Trophoblast cell (in vitro differentiated cells and primary cell): ENCODE measurements around the gene QARS1.

Experiments
- DNase-seq, 2 donors: peaks; one replicate each; pipeline ENCODE4 v3.0.0-alpha.2; 2016
- H2AFZ ChIP-seq: 2 replicates; pipeline ENCODE4 v1.6.1; 2013; ENCODE audit warnings: low read length, moderate library complexity, mild to moderate bottlenecking; ENCODE audit not compliant: insufficient read depth, poor library complexity
- H2AK5ac ChIP-seq: 2 replicates; pipeline ENCODE4 v1.6.1; 2013; ENCODE audit warnings: mild to moderate bottlenecking, low read length
- H2BK120ac ChIP-seq: 2 replicates; pipeline ENCODE4 v1.6.1; 2013; ENCODE audit warnings: low read length, mild to moderate bottlenecking, moderate library complexity; ENCODE audit not compliant: insufficient read depth, poor library complexity
- H2BK12ac ChIP-seq: 2 replicates; pipeline ENCODE4 v1.6.1; 2013; ENCODE audit warnings: mild to moderate bottlenecking, low read length, moderate library complexity
- H2BK5ac ChIP-seq: 2 replicates; pipeline ENCODE4 v1.6.1; 2013; ENCODE audit warnings: low read length, low read depth, moderate library complexity, mild to moderate bottlenecking; ENCODE audit not compliant: poor library complexity
- H3K14ac ChIP-seq: 2 replicates; pipeline ENCODE4 v1.6.1; 2013; ENCODE audit warnings: mild to moderate bottlenecking, low read length
- H3K18ac ChIP-seq: 2 replicates; pipeline ENCODE4 v1.6.1; 2013; ENCODE audit warnings: mild to moderate bottlenecking, low read length
- H3K23ac ChIP-seq: 2 replicates; pipeline ENCODE4 v1.6.1; 2013; ENCODE audit warnings: low read length
- H3K27ac ChIP-seq: 2 replicates; pipeline ENCODE4 v1.5.1; 2013; ENCODE audit warnings: low read depth, mild to moderate bottlenecking, inconsistent platforms, low read length, moderate library complexity
- H3K27me3 ChIP-seq: 2 replicates; pipeline ENCODE4 v1.6.1; 2013; ENCODE audit warnings: inconsistent platforms, mild to moderate bottlenecking, low read length, moderate library complexity; ENCODE audit not compliant: insufficient read depth
- H3K36me3 ChIP-seq, 2 experiments: 1 replicate in 1 of 2; 2 replicates in 1 of 2; pipeline ENCODE4 v1.6.1; 2013; ENCODE audit warnings: low read length in 2 of 2, mild to moderate bottlenecking in 2 of 2, moderate library complexity in 1 of 2; ENCODE audit not compliant: insufficient read depth in 2 of 2, control insufficient read depth in 1 of 2
- H3K4ac ChIP-seq: 2 replicates; pipeline ENCODE4 v1.6.1; 2013; ENCODE audit warnings: low read depth, mild to moderate bottlenecking, low read length, moderate library complexity
- H3K4me1 ChIP-seq, 2 experiments: 1 replicate in 1 of 2; 2 replicates in 1 of 2; pipeline ENCODE4 v1.6.1; 2013; ENCODE audit warnings: low read length in 2 of 2, mild to moderate bottlenecking in 2 of 2, moderate library complexity in 1 of 2; ENCODE audit not compliant: insufficient read depth in 2 of 2, control insufficient read depth in 1 of 2
- H3K4me2 ChIP-seq: 2 replicates; pipeline ENCODE4 v1.6.1; 2013; ENCODE audit warnings: inconsistent platforms, mild to moderate bottlenecking, low read length, moderate library complexity
- H3K4me3 ChIP-seq: 2 replicates; pipeline ENCODE4 v1.5.1; 2013; ENCODE audit warnings: mild to moderate bottlenecking, low read depth, low read length, inconsistent platforms
- H3K79me1 ChIP-seq: one replicate; pipeline ENCODE4 v1.6.1; 2013; ENCODE audit warnings: low read length
- H3K79me2 ChIP-seq: 2 replicates; pipeline ENCODE4 v1.6.1; 2013; ENCODE audit warnings: low read length, mild to moderate bottlenecking; ENCODE audit not compliant: control insufficient read depth, insufficient read depth, poor library complexity
- H3K9ac ChIP-seq: 2 replicates; pipeline ENCODE4 v1.6.1; 2013; ENCODE audit warnings: mild to moderate bottlenecking, low read length
- H3K9me3 ChIP-seq: 2 replicates; pipeline ENCODE4 v1.6.1; 2013; ENCODE audit warnings: low read depth, mild to moderate bottlenecking, control low read depth, inconsistent platforms, low read length; ENCODE audit not compliant: insufficient read depth
- H4K12ac ChIP-seq: 2 replicates; pipeline ENCODE4 v1.6.1; 2013; ENCODE audit warnings: low read depth, mild to moderate bottlenecking, low read length, moderate library complexity
- H4K8ac ChIP-seq: 2 replicates; pipeline ENCODE4 v1.6.1; 2013; ENCODE audit warnings: low read depth, mild to moderate bottlenecking, low read length, moderate library complexity
- H4K91ac ChIP-seq: one replicate; pipeline ENCODE4 v1.6.1; 2013; ENCODE audit warnings: low read depth, mild to moderate bottlenecking, low read length, moderate library complexity
- WGBS: extraction: QIAGEN DNeasy Blood & Tissue Kit; methylation state at CpG from one replicate; pipeline ENCODE4 v1.1.7; 2013; ENCODE audit warnings: missing lambda C conversion rate; ENCODE audit not compliant: insufficient read length, insufficient coverage; ENCODE audit errors: extremely low coverage; 5-methylcytosine and 5-hydroxymethylcytosine counted together

The QARS1 gene

DNA sequence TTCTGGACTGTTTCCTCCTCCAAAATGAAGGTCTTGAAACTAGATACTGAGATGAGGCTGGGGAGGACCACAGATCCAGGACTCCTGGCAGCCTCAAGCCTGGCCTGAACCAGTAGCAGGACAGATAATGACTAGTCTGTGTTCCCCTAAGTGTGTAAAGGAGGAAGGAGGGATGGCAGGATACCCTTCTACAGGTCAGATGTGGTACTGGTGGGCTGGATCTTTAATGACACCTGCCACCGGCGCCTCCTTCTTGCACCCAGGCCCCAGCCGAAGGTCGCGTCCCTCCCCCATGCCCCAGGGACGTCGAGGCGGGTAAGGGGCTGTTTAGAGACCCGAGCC lies 15.5 kb upstream of the QARS1 start:
- H2BK5ac ChIP-seq = peak overlapping the region; percentile 33
- H2BK120ac ChIP-seq = peak overlapping the region; percentile 46
- H2BK12ac ChIP-seq = no peak overlapping the region
- peaks cover 5% of the 10 kb centered on the region for H3K79me1 ChIP-seq
- H3K9me3 ChIP-seq = peaks cover 3% of the 10 kb centered on the region
- WGBS = no CpG with 5 or more reads among the region's 9 CpGs
- H3K9ac ChIP-seq = peak overlapping the region; percentile 91
- peak overlapping the region; percentile 84 for H3K27ac ChIP-seq
- H3K79me2 ChIP-seq = peaks cover 6% of the 10 kb centered on the region
- H3K4ac ChIP-seq = peak overlapping the region; percentile 81
- peaks cover 73 to 77% of the 10 kb centered on the region in 2 experiments for H3K36me3 ChIP-seq
- H3K4me2 ChIP-seq = peak overlapping the region; percentile 93
- H3K18ac ChIP-seq = peak overlapping the region; percentile 90
- H3K23ac ChIP-seq = no peak overlapping the region
- peak overlapping the region; percentile 95 for H3K4me3 ChIP-seq
- H4K91ac ChIP-seq = peak overlapping the region; percentile 94
- H2AK5ac ChIP-seq = peak overlapping the region; percentile 76
- H4K12ac ChIP-seq = peak overlapping the region; percentile 68
- DNase-seq = no peak
- H4K8ac ChIP-seq = peak overlapping the region; percentile 89
- H3K14ac ChIP-seq = peak overlapping the region; percentile 88
- H3K4me1 ChIP-seq = peaks cover 6 to 7% of the 10 kb centered on the region in 2 experiments
- H3K27me3 ChIP-seq = no peaks in the 10 kb centered on the region
- H2AFZ ChIP-seq = peak overlapping the region; percentile 89

DNA sequence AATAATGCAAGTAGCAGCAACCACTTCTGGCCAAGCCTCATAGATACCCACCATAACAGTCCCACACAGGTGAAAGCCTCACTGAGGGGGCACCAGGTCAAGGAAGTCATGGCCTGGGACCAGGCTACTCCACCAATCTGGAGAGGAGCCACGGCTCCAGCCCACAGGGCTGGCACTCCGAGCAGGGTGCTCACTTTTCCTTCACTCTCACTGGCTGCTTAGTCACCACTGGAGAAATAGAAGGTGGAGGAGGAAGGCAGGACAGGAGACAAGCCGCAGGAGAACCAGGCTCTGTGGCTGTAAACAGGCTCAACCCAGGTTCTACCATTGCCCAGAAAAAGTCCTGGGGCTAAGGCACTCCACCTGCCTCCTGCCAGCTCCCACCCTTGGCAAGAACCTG lies 14.9 kb upstream of the QARS1 start:
- peaks cover 3% of the 10 kb centered on the region for H3K9me3 ChIP-seq
- H3K18ac ChIP-seq = no peak overlapping the region
- no CpG with 5 or more reads among the region's 3 CpGs for WGBS
- no peak overlapping the region for H2AFZ ChIP-seq
- peaks cover 6% of the 10 kb centered on the region for H3K79me2 ChIP-seq
- no peak overlapping the region for H2AK5ac ChIP-seq
- peak overlapping the region; percentile 93 for H3K4me2 ChIP-seq
- peak overlapping the region; percentile 81 for H3K4ac ChIP-seq
- H3K79me1 ChIP-seq = peaks cover 5% of the 10 kb centered on the region
- no peak overlapping the region for H3K9ac ChIP-seq
- no peak overlapping the region for H4K8ac ChIP-seq
- H4K91ac ChIP-seq = no peak overlapping the region
- DNase-seq = no peak
- H3K36me3 ChIP-seq = peaks cover 73 to 77% of the 10 kb centered on the region in 2 experiments
- H2BK12ac ChIP-seq = no peak overlapping the region
- H3K27me3 ChIP-seq = no peaks in the 10 kb centered on the region
- H3K14ac ChIP-seq = no peak overlapping the region
- H2BK120ac ChIP-seq = no peak overlapping the region
- H3K4me1 ChIP-seq = peaks cover 6 to 7% of the 10 kb centered on the region in 2 experiments
- no peak overlapping the region for H3K23ac ChIP-seq
- H2BK5ac ChIP-seq = no peak overlapping the region
- no peak overlapping the region for H4K12ac ChIP-seq
- no peak overlapping the region for H3K27ac ChIP-seq
- H3K4me3 ChIP-seq = no peak overlapping the region

DNA sequence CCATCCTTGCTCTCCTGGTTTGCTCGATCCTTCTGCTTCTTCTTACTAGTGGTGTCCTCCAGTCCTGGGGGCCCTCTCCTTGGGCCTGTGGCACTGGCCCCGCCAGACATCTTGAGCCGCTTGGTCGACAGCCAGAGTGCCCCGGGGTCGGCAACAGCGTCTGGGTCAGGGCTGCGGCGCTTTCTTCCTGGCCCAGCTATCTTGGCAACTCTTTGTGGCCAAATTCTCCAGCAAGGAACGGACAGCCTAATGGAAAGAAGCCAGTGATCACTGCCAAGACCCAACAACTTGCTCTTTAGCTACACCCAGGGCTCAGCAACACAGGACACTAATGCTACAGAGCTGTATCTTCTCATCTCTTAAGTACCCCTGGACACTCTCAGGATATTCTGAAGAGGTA lies 14.5 kb upstream of the QARS1 start:
- Histone ChIP-seq H3K4me2 (no peak overlapping the region), H3K79me1 (peaks cover 5% of the 10 kb centered on the region), H3K18ac (no peak overlapping the region), H3K4ac (no peak overlapping the region), H2AFZ (no peak overlapping the region), H3K14ac (no peak overlapping the region), H4K12ac (no peak overlapping the region), H2BK5ac (no peak overlapping the region), H3K9ac (no peak overlapping the region), H3K23ac (no peak overlapping the region), H2AK5ac (no peak overlapping the region), H3K4me1 (peaks cover 6 to 7% of the 10 kb centered on the region in 2 experiments), H3K79me2 (peaks cover 6% of the 10 kb centered on the region), H4K8ac (no peak overlapping the region), H3K36me3 (peaks cover 73 to 77% of the 10 kb centered on the region in 2 experiments), H3K27me3 (no peaks in the 10 kb centered on the region), H4K91ac (no peak overlapping the region), H2BK120ac (no peak overlapping the region), H2BK12ac (no peak overlapping the region), H3K9me3 (peaks cover 3% of the 10 kb centered on the region), H3K27ac (no peak overlapping the region), H3K4me3 (no peak overlapping the region)
- WGBS = no CpG with 5 or more reads among the region's 10 CpGs
- no peak for DNase-seq

DNA sequence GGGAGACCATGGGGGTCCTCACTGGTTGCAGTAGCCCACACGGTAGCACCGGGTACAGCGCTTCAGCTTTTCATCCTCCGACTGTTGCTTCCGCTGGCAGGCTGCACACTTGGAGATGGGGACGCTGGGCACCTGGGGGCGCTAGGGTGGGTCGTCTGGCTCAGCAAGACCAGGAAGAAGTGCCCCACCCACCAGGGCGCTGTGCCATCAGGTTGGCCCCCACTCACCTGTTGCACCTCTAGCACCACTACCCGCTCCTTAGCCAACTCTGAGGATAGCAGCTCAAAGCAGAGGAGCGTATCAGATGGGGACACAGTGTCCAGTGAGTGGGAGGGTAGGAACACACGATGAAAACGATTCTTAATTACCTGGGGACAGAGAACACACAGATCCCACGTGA lies 7.7 kb upstream of the QARS1 start:
- H4K91ac ChIP-seq = no peak overlapping the region
- no peaks in the 10 kb centered on the region for H3K79me2 ChIP-seq
- H3K18ac ChIP-seq = no peak overlapping the region
- H3K4me2 ChIP-seq = no peak overlapping the region
- no peak overlapping the region for H4K12ac ChIP-seq
- no peaks in the 10 kb centered on the region for H3K9me3 ChIP-seq
- H3K4me3 ChIP-seq = no peak overlapping the region
- H3K4ac ChIP-seq = no peak overlapping the region
- H3K14ac ChIP-seq = no peak overlapping the region
- H3K4me1 ChIP-seq = peaks cover 0 to 2% of the 10 kb centered on the region in 2 experiments
- no peak for DNase-seq
- no peaks in the 10 kb centered on the region for H3K79me1 ChIP-seq
- no peak overlapping the region for H2BK120ac ChIP-seq
- no peak overlapping the region for H2BK5ac ChIP-seq
- H3K27me3 ChIP-seq = no peaks in the 10 kb centered on the region
- H3K36me3 ChIP-seq = peaks cover 89 to 93% of the 10 kb centered on the region in 2 experiments
- no peak overlapping the region for H3K27ac ChIP-seq
- H4K8ac ChIP-seq = no peak overlapping the region
- WGBS = no CpG with 5 or more reads among the region's 14 CpGs
- H2BK12ac ChIP-seq = no peak overlapping the region
- no peak overlapping the region for H3K23ac ChIP-seq
- no peak overlapping the region for H2AK5ac ChIP-seq
- H3K9ac ChIP-seq = no peak overlapping the region
- H2AFZ ChIP-seq = no peak overlapping the region
